Right atrium auricular region (tissue), 2 donors: ENCODE measurements around the gene ZBTB25. TPM values are rescaled to one million over a fixed set of nuclear protein-coding genes. Genes with fewer than 3 reads are reported as not detected.

Source experiments
- DNase-seq: peaks from one replicate; pipeline ENCODE4 v3.0.0-alpha.2; 2019; ENCODE audit warnings: low spot score
- H3K27ac ChIP-seq, 2 donors: fragments of 200-600 bp; sonication (generic); 1 replicate in 1 of 2; 2 replicates in 1 of 2; pipeline ENCODE4 v1.5.1; 2016 to 2019
- H3K27me3 ChIP-seq, 2 donors: fragments of 200-600 bp; sonication (generic); one replicate each; pipeline versions ENCODE4 v1.5.1 to v1.6.0; 2017 to 2019
- H3K36me3 ChIP-seq: fragments of 200-600 bp; sonication (generic); one replicate; pipeline ENCODE4 v1.5.1; 2016
- H3K4me1 ChIP-seq, 2 donors: fragments of 200-600 bp; sonication (generic); one replicate each; pipeline versions ENCODE4 v1.5.1 to v1.6.0; 2017 to 2019
- H3K4me3 ChIP-seq, 2 donors: fragments of 200-600 bp; sonication (generic); 1 replicate in 1 of 2; 2 replicates in 1 of 2; pipeline ENCODE4 v1.5.1; 2017 to 2019; ENCODE audit warnings: mild to moderate bottlenecking in 1 of 2, moderate library complexity in 1 of 2
- H3K9me3 ChIP-seq, 2 donors: fragments of 200-600 bp; sonication (generic); one replicate each; pipeline ENCODE4 v1.5.1; 2019
- total RNA-seq, 2 donors: library from RNA; depleted of rRNA; stranded (reverse); fragments of >200 nt; gene quantifications; one replicate each; pipeline ENCODE4 v1.1.0, GENCODE V29; 2016
- TF ChIP-seq, protein P1 (sequence below), 2 donors: fragments of 200-600 bp; sonication (generic); IDR thresholded peaks; one replicate each; pipeline ENCODE4 v1.5.1; 2019; ENCODE audit warnings: antibody characterized with exemption in 2 of 2

ZBTB25 gene
- total RNA-seq, 2 donors from 2014 or later: 5.0 to 9.2 TPM

DNA sequence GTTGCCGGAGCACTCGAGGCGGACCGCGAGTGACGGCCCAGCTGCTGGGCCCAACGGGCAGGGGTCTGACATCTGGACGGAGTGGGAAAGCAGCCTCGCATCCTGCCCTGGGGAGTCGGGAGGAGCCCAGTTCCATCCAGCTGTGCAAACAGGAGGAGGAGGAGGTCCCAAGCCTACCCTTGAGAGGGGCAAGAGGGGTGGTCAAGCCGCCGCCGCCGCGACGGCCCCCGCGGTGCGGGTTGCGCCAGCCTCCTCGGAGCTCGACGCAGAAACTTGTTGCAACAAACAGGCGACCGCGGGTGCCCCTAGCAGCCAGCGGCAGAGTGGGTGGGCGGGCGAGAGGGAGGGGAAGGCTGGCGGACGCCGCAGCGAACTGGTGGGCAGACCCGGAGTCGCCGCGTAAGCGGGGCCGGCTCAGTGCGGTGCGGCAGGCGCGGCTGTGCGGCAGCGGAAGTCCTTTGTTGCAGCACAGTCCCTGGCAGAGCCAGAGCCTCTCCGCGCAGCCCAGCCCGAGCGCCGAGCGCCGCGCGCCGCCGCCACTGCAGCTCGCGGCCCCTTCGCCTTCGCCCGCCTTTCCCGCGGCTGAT is 765 bp upstream of the ZBTB25 start, which contains the start of gene ZBTB1:
Gene ZBTB1 (plus strand): TSS at position 461 of the 587 bp plus-strand sequence. CDS start 16,735 bp downstream, outside the sequence.
- Histone ChIP-seq H3K36me3 (no peaks in the 10 kb centered on the region), H3K27me3 (no peaks in the 10 kb centered on the region), H3K27ac (peak within 1 kb of the TSS; percentile 99 to 100), H3K4me3 (peak within 1 kb of the TSS; percentile 80 to 85), H3K4me1 (peaks cover 0 to 64% of the 10 kb centered on the region in 2 donors), H3K9me3 (no peaks in the 10 kb centered on the region)
- DNase-seq: peak; percentile 87
- TF ChIP-seq, protein P1, sequence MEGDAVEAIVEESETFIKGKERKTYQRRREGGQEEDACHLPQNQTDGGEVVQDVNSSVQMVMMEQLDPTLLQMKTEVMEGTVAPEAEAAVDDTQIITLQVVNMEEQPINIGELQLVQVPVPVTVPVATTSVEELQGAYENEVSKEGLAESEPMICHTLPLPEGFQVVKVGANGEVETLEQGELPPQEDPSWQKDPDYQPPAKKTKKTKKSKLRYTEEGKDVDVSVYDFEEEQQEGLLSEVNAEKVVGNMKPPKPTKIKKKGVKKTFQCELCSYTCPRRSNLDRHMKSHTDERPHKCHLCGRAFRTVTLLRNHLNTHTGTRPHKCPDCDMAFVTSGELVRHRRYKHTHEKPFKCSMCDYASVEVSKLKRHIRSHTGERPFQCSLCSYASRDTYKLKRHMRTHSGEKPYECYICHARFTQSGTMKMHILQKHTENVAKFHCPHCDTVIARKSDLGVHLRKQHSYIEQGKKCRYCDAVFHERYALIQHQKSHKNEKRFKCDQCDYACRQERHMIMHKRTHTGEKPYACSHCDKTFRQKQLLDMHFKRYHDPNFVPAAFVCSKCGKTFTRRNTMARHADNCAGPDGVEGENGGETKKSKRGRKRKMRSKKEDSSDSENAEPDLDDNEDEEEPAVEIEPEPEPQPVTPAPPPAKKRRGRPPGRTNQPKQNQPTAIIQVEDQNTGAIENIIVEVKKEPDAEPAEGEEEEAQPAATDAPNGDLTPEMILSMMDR (IDR thresholded peaks at IDR 0.05): no peak

DNA sequence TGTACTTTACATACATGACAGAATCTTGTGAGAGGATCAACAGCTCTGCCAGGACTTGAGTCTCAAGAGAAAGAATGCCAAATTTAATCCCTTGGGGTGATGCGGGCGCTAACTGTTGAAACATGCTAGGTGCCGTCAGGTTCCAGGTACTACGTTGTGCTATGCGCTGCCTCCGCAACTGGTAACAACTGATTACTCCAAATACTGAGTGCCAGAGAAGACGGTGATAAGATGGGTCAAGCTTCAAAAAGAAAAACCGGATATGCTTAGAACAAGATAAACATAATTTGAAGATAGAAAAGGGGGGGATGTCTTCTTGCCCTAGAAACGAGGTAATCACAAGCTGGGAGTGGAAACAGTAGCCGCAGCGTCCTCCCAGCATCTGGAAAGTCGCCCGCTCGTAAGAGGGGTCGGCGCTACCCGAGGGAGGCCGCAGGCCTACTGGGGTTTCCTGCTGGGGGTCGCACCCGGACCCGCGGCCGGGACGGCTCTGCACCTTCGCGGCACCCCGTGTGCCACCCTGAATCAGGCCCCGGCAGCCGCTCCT is 678 bp downstream of the ZBTB25 start:
- Histone ChIP-seq H3K4me3 (peak overlapping the region; percentile 80 to 85), H3K27me3 (no peaks in the 10 kb centered on the region), H3K9me3 (no peaks in the 10 kb centered on the region), H3K4me1 (peaks cover 0 to 57% of the 10 kb centered on the region in 2 donors), H3K27ac (peak overlapping the region; percentile 99 to 100), H3K36me3 (no peaks in the 10 kb centered on the region)
- no peak for DNase-seq
- TF ChIP-seq, protein P1 (IDR thresholded peaks at IDR 0.05): no peak

DNA sequence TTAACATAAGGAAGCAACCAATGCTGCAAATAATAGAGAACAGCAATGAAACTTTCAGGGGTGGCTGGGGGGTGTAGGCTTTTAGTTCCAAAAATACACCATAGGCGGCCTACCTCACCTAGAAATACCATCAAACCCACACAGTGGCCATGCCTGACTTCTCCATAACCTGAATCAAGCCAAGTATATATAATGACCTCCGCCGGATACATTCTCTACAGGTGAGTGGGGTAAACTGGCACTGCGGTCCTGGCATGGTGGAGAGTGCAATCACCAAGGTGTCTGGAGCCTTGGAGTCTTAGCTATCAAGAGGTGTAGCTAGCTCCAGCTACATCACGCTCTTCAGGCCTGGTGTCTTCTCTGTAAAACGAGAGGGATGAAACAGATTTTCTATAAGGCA is 1.2 kb downstream of the ZBTB25 start:
- Histone ChIP-seq H3K4me1 (peaks cover 0 to 52% of the 10 kb centered on the region in 2 donors), H3K4me3 (peak overlapping the region; percentile 80 to 85), H3K27ac (peak overlapping the region; percentile 99 to 100), H3K36me3 (no peaks in the 10 kb centered on the region), H3K27me3 (no peaks in the 10 kb centered on the region), H3K9me3 (no peaks in the 10 kb centered on the region)
- no peak for DNase-seq
- TF ChIP-seq, protein P1 (IDR thresholded peaks at IDR 0.05): no peak

DNA sequence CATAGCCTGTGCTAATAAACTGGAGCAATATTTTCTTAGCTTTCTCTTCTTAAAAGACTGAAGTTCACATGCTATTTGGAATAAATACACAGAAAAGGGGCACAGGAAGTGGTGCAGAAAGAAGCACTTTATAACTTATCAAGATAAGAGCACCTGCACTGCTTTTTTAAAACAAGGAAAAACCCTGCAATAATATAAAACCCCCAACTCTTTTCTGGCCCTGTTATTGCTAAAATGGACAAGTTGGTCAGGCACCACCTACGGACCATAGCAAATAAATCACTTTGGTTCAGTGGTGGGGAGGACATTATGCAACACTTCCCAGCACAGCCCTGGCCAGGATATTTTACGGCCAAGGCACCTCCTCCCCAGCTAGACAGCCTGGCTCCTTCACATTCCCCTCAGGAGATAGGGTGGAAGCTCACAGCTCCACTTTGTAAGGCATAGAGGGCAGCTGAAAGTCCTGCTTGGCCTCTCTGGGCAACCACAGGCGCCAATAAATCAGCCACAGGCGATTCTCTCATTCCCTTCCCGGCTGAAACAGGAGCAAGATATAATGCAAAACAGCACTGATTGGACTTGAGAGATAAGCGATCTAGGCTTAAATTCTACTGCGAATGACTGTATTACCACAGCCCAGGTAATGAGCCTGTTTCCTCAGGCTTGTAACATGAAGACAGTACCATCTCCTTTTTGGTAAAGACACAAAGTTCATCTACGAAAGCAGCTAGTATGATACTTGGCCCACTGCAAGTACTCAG is 2.0 kb downstream of the ZBTB25 start:
- peak; percentile 80 for DNase-seq
- H3K4me1 ChIP-seq: peaks cover 0 to 43% of the 10 kb centered on the region in 2 donors

DNA sequence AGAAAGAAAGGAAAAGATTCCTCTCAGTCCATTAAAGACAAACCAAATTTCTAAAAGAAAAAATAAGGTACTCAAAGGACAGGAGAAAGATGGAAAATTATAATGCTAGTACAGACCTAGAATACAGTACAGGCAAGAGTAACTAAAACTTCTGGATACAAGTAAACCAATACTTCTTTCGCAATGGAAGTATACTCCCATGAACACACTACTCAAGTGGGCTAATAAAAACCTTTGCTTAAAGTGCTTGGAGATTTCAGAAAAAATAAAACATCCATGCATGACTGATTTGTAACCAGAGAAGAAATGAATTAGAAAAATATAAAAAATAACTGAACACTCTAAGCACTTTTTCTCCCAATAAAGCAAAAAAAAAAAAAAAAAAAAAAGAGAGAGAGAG is 3.5 kb downstream of the ZBTB25 start:
- Histone ChIP-seq H3K4me3 (no peak overlapping the region), H3K27ac (peak overlapping the region in 1 of 2 donors; percentile 100), H3K9me3 (no peaks in the 10 kb centered on the region), H3K36me3 (no peaks in the 10 kb centered on the region), H3K4me1 (peaks cover 0 to 32% of the 10 kb centered on the region in 2 donors), H3K27me3 (no peaks in the 10 kb centered on the region)
- DNase-seq: no peak
- TF ChIP-seq, protein P1 (IDR thresholded peaks at IDR 0.05): no peak

More for the DNA sequence above, 2.0 kb downstream of the ZBTB25 start:
- Histone ChIP-seq H3K9me3 (no peaks in the 10 kb centered on the region), H3K36me3 (no peaks in the 10 kb centered on the region), H3K27me3 (no peaks in the 10 kb centered on the region), H3K27ac (peak overlapping the region; percentile 99 to 100), H3K4me3 (peak overlapping the region; percentile 80 to 85)
- TF ChIP-seq, protein P1 (IDR thresholded peaks at IDR 0.05): no peak
